Endothelial cell (in vitro differentiated cells): ENCODE data around the gene MED25. TPM values are rescaled to one million over a fixed set of nuclear protein-coding genes. Genes with fewer than 3 reads are reported as not detected.
A peak's percentile ranks its signal among the peaks of the same experiment; 100 is the strongest.

Experiments used
- DNase-seq: peaks from one replicate; pipeline ENCODE4 v3.0.0; 2021; ENCODE audit warnings: low spot score
- H3K27ac Mint-ChIP-seq: one replicate; pipeline ENCODE4 v1.8.0; 2021; ENCODE audit warnings: mixed read lengths, inconsistent platforms; ENCODE audit not compliant: unreplicated experiment
- H3K27me3 Mint-ChIP-seq: one replicate; pipeline ENCODE4 v1.8.0; 2021; ENCODE audit warnings: mild to moderate bottlenecking, moderate library complexity, mixed read lengths, inconsistent platforms; ENCODE audit not compliant: unreplicated experiment
- H3K36me3 Mint-ChIP-seq: one replicate; pipeline ENCODE4 v1.8.0; 2021; ENCODE audit warnings: mild to moderate bottlenecking, low read depth, mixed read lengths, inconsistent platforms; ENCODE audit not compliant: unreplicated experiment
- H3K4me1 Mint-ChIP-seq: one replicate; pipeline ENCODE4 v1.8.0; 2021; ENCODE audit warnings: mild to moderate bottlenecking, mixed read lengths, inconsistent platforms; ENCODE audit not compliant: unreplicated experiment
- H3K4me3 Mint-ChIP-seq: one replicate; pipeline ENCODE4 v1.8.0; 2021; ENCODE audit warnings: mild to moderate bottlenecking, mixed read lengths, inconsistent platforms; ENCODE audit not compliant: unreplicated experiment
- H3K9me3 Mint-ChIP-seq: one replicate; pipeline ENCODE4 v1.8.0; 2021; ENCODE audit warnings: mixed read lengths, inconsistent platforms; ENCODE audit not compliant: unreplicated experiment
- total RNA-seq: library from RNA; stranded (reverse); fragmentation: NEBNext Ultra II Directional; extraction: Animal tissue kit (Norgen Biotek cat#: 25700); gene quantifications from one replicate; pipeline ENCODE4 v1.2.1, GENCODE V29; 2021; ENCODE audit not compliant: unreplicated experiment
- TF ChIP-seq, protein P1 (sequence below): fragments of 200-600 bp; sonication (generic); IDR thresholded peaks from one replicate; pipeline ENCODE4 v1.5.0; 2021; ENCODE audit warnings: antibody characterized with exemption; ENCODE audit not compliant: unreplicated experiment

Gene MED25
- total RNA-seq, 1 donor from 2014 or later: 117 TPM

- H3K27me3 Mint-ChIP-seq: peaks cover 4% of the 10 kb centered on the region
- DNase-seq: no peak
- peaks cover 36% of the 10 kb centered on the region for H3K36me3 Mint-ChIP-seq
- no peaks in the 10 kb centered on the region for H3K9me3 Mint-ChIP-seq
- H3K27ac Mint-ChIP-seq: no peak overlapping the region
- TF ChIP-seq, protein P1, sequence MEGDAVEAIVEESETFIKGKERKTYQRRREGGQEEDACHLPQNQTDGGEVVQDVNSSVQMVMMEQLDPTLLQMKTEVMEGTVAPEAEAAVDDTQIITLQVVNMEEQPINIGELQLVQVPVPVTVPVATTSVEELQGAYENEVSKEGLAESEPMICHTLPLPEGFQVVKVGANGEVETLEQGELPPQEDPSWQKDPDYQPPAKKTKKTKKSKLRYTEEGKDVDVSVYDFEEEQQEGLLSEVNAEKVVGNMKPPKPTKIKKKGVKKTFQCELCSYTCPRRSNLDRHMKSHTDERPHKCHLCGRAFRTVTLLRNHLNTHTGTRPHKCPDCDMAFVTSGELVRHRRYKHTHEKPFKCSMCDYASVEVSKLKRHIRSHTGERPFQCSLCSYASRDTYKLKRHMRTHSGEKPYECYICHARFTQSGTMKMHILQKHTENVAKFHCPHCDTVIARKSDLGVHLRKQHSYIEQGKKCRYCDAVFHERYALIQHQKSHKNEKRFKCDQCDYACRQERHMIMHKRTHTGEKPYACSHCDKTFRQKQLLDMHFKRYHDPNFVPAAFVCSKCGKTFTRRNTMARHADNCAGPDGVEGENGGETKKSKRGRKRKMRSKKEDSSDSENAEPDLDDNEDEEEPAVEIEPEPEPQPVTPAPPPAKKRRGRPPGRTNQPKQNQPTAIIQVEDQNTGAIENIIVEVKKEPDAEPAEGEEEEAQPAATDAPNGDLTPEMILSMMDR: no peak
- peaks cover 13% of the 10 kb centered on the region for H3K4me1 Mint-ChIP-seq
- no peak overlapping the region for H3K4me3 Mint-ChIP-seq
These were observed 6.6 kb downstream of the MED25 start for GRCh38 chr19:49824662-49825061.

- TF ChIP-seq, protein P1: no peak
- H3K4me1 Mint-ChIP-seq: peaks cover 17% of the 10 kb centered on the region
- H3K9me3 Mint-ChIP-seq: no peaks in the 10 kb centered on the region
- peaks cover 3% of the 10 kb centered on the region for H3K27me3 Mint-ChIP-seq
- peaks cover 36% of the 10 kb centered on the region for H3K36me3 Mint-ChIP-seq
- no peak overlapping the region for H3K27ac Mint-ChIP-seq
- no peak for DNase-seq
- peak overlapping the region; percentile 72 for H3K4me3 Mint-ChIP-seq
These were observed 8.9 kb downstream of the MED25 start for GRCh38 chr19:49827034-49827433.

DNA sequence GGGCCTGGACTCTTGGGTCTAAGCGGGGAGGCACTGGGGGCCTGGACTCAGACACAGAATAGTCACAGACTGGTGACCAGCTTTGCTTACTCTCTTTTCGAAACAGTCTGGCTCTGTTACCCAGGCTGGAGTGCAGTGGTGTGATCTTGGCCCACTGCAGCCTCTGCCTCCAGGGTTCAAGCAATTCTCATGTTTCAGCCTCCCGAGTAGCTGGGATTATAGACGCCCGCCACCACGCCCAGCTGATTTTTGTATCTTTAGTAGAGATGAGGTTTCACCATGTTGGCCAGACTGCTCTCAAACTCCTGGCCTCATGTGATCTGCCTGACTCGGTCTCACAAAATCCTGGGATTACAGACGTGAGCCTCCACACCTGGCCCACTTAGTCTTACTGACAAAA, 11.1 kb downstream of the MED25 start:
- TF ChIP-seq, protein P1: no peak
- Mint-ChIP-seq H3K27ac (no peak overlapping the region), H3K27me3 (peaks cover 13% of the 10 kb centered on the region), H3K4me1 (peaks cover 27% of the 10 kb centered on the region), H3K36me3 (peaks cover 45% of the 10 kb centered on the region), H3K4me3 (no peak overlapping the region), H3K9me3 (no peaks in the 10 kb centered on the region)
- no peak for DNase-seq

- H3K27me3 Mint-ChIP-seq: peaks cover 13% of the 10 kb centered on the region
- H3K27ac Mint-ChIP-seq: no peak overlapping the region
- peaks cover 27% of the 10 kb centered on the region for H3K4me1 Mint-ChIP-seq
- peaks cover 44% of the 10 kb centered on the region for H3K36me3 Mint-ChIP-seq
- DNase-seq: no peak
- TF ChIP-seq, protein P1: no peak
- no peaks in the 10 kb centered on the region for H3K9me3 Mint-ChIP-seq
- H3K4me3 Mint-ChIP-seq: no peak overlapping the region
These were observed 11.6 kb downstream of the MED25 start for GRCh38 chr19:49829721-49830120.

GRCh38 chr19:49830766-49831165, 12.7 kb downstream of the MED25 start:
- H3K36me3 Mint-ChIP-seq: peaks cover 50% of the 10 kb centered on the region
- no peak overlapping the region for H3K27ac Mint-ChIP-seq
- H3K4me3 Mint-ChIP-seq: no peak overlapping the region
- H3K27me3 Mint-ChIP-seq: peaks cover 16% of the 10 kb centered on the region
- TF ChIP-seq, protein P1: no peak
- no peaks in the 10 kb centered on the region for H3K9me3 Mint-ChIP-seq
- peaks cover 24% of the 10 kb centered on the region for H3K4me1 Mint-ChIP-seq
- no peak for DNase-seq
